Measurements from ENCODE around the gene CD300A.

Gene CD300A

GRCh38 chr17:74450925-74451403 lies 15.5 kb upstream of the CD300A start:
- H3K4me3 ChIP-seq (ENCODE audit: control insufficient read depth, low read depth, low read length), result no peak overlapping the region
- no peak for TF ChIP-seq CTCF (IDR thresholded peaks at IDR 0.05; ENCODE audit: control insufficient read depth, insufficient read depth, low read depth, low read length, missing control alignments)
- DNase-seq (ENCODE audit: low read depth), result no peak

- TF ChIP-seq CTCF (IDR thresholded peaks at IDR 0.05; ENCODE audit: control insufficient read depth, insufficient read depth, low read depth, low read length, missing control alignments), result no peak
- no peak for DNase-seq (ENCODE audit: low read depth)
Measured at GRCh38 chr17:74451557-74451956, 14.9 kb upstream of the CD300A start.

GRCh38 chr17:74452033-74452840 lies 14.2 kb upstream of the CD300A start:
- no peak overlapping the region for H3K4me3 ChIP-seq (ENCODE audit: control insufficient read depth, low read depth, low read length)
- DNase-seq (ENCODE audit: low read depth), result no peak
- no peak for TF ChIP-seq CTCF (IDR thresholded peaks at IDR 0.05; ENCODE audit: control insufficient read depth, insufficient read depth, low read depth, low read length, missing control alignments)

More at GRCh38 chr17:74451557-74451956, 14.9 kb upstream of the CD300A start:
- H3K4me3 ChIP-seq (ENCODE audit: control insufficient read depth, low read depth, low read length), result no peak overlapping the region

GRCh38 chr17:74452841-74453661 lies 13.4 kb upstream of the CD300A start:
- H3K4me3 ChIP-seq (ENCODE audit: control insufficient read depth, low read depth, low read length), result no peak overlapping the region
- no peak for TF ChIP-seq CTCF (IDR thresholded peaks at IDR 0.05; ENCODE audit: control insufficient read depth, insufficient read depth, low read depth, low read length, missing control alignments)
- DNase-seq (ENCODE audit: low read depth), result no peak

GRCh38 chr17:74453665-74454196 lies 12.7 kb upstream of the CD300A start:
- peak overlapping the region; percentile 21 for H3K4me3 ChIP-seq (ENCODE audit: control insufficient read depth, low read depth, low read length)
- no peak for TF ChIP-seq CTCF (IDR thresholded peaks at IDR 0.05; ENCODE audit: control insufficient read depth, insufficient read depth, low read depth, low read length, missing control alignments)
- no peak for DNase-seq (ENCODE audit: low read depth)

GRCh38 chr17:74454197-74455024 lies 12.0 kb upstream of the CD300A start:
- no peak for TF ChIP-seq CTCF (IDR thresholded peaks at IDR 0.05; ENCODE audit: control insufficient read depth, insufficient read depth, low read depth, low read length, missing control alignments)
- peak overlapping the region; percentile 34 for H3K4me3 ChIP-seq (ENCODE audit: control insufficient read depth, low read depth, low read length)
- DNase-seq (ENCODE audit: low read depth), result no peak

Data from AG09309 (cell line).